Fibroblast of lung (primary cell): ENCODE data around the gene AFAP1.

Experiments
- EZH2 ChIP-seq: IDR thresholded peaks from 2 replicates; pipeline ENCODE4 v1.5.1; 2012; ENCODE audit warnings: low read length, control low read depth, mild to moderate bottlenecking; ENCODE audit errors: missing control alignments
- TF ChIP-seq, protein P1 (sequence below), 2 donors: IDR thresholded peaks in 1 of 2; conservative IDR thresholded peaks in 1 of 2; 1 replicate in 1 of 2; 2 replicates in 1 of 2; pipeline ENCODE4 v1.5.1; 2011 to 2012; ENCODE audit warnings: low read length in 2 of 2, control low read depth in 1 of 2, inconsistent platforms in 1 of 2, low read depth in 1 of 2, mild to moderate bottlenecking in 1 of 2

DNA sequence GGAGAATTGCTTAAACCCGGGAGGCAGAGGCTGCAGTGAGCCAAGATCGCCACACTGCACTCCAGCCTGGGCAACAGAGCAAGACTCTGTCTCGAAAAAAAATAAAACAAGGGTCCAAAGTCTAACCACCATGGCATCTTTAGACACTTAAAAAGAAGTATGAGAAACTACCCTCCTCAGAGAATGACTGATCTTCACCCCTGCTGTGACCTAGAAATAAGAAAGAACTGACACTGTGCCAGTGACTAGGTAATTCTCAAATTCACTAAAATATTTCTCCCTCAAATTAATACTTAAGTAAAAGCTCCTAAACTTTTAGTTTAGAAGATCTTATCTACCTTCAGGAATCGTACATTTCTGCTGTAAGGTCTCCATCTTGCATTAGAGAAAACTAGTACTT lies 80.3 kb downstream of the AFAP1 start:
- TF ChIP-seq, protein P1, sequence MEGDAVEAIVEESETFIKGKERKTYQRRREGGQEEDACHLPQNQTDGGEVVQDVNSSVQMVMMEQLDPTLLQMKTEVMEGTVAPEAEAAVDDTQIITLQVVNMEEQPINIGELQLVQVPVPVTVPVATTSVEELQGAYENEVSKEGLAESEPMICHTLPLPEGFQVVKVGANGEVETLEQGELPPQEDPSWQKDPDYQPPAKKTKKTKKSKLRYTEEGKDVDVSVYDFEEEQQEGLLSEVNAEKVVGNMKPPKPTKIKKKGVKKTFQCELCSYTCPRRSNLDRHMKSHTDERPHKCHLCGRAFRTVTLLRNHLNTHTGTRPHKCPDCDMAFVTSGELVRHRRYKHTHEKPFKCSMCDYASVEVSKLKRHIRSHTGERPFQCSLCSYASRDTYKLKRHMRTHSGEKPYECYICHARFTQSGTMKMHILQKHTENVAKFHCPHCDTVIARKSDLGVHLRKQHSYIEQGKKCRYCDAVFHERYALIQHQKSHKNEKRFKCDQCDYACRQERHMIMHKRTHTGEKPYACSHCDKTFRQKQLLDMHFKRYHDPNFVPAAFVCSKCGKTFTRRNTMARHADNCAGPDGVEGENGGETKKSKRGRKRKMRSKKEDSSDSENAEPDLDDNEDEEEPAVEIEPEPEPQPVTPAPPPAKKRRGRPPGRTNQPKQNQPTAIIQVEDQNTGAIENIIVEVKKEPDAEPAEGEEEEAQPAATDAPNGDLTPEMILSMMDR (conservative IDR thresholded peaks at IDR 0.05 in 1 of 2, IDR thresholded peaks at IDR 0.05 in 1 of 2; ENCODE audit: low read depth in 1 of 2, low read length in 2 of 2): no peak
- TF ChIP-seq EZH2: no peak
